HepG2 (cell line): ENCODE measurements around the gene GPS1. TPM values are rescaled to one million over a fixed set of nuclear protein-coding genes. Genes with fewer than 3 reads are reported as not detected.

ENCODE experiments used
- ATF7-NPFF ChIP-seq: sonication (generic); formaldehyde crosslinking; IDR thresholded peaks from 2 replicates; pipeline ENCODE4 v1.8.1; 2023; ENCODE audit warnings: mild to moderate bottlenecking, low read depth, missing genetic modification reagents, moderate library complexity
- CHCHD3 ChIP-seq: sonication (generic); formaldehyde crosslinking; IDR thresholded peaks from 2 replicates; pipeline ENCODE4 v1.8.0; 2022; ENCODE audit warnings: mild to moderate bottlenecking, missing genetic modification reagents, moderate library complexity
- DNMT3B ChIP-seq: conservative IDR thresholded peaks from 2 replicates; pipeline ENCODE4 v1.6.1; 2016; ENCODE audit warnings: missing biosample characterization, control low read depth
- GPN1 ChIP-seq: sonication (generic); formaldehyde crosslinking; IDR thresholded peaks from 2 replicates; pipeline ENCODE4 v1.5.1; 2020; ENCODE audit warnings: missing genetic modification reagents, borderline replicate concordance
- HMG20B ChIP-seq: conservative IDR thresholded peaks from 2 replicates; pipeline ENCODE4 v1.6.1; 2016; ENCODE audit warnings: missing genetic modification reagents, missing compliant biosample characterization
- KLF9 ChIP-seq: IDR thresholded peaks from 2 replicates; pipeline ENCODE4 v1.6.1; 2016; ENCODE audit warnings: low read depth
- PAWR ChIP-seq: sonication (generic); formaldehyde crosslinking; IDR thresholded peaks from 2 replicates; pipeline ENCODE4 v1.4.0; 2020; ENCODE audit warnings: missing genetic modification reagents, mild to moderate bottlenecking, borderline replicate concordance
- U2AF1 ChIP-seq: fragments of 200-400 bp; formaldehyde crosslinking; optimal IDR thresholded peaks from 2 replicates; pipeline ENCODE3; 2017; ENCODE audit warnings: mild to moderate bottlenecking, low read depth, low read length
- ZNF136 ChIP-seq: sonication (generic); formaldehyde crosslinking; IDR thresholded peaks from 2 replicates; pipeline ENCODE4 v1.8.1; 2022; ENCODE audit warnings: low read depth, mild to moderate bottlenecking, moderate library complexity, missing genetic modification reagents
- ZNF318 ChIP-seq: sonication (generic); formaldehyde crosslinking; IDR thresholded peaks from 2 replicates; pipeline ENCODE4 v1.4.0; 2020; ENCODE audit warnings: mild to moderate bottlenecking, missing genetic modification reagents
- ZNF337 ChIP-seq: sonication (generic); formaldehyde crosslinking; IDR thresholded peaks from 2 replicates; pipeline ENCODE4 v1.5.1; 2020; ENCODE audit warnings: missing genetic modification reagents, low read depth, mild to moderate bottlenecking, borderline replicate concordance
- ZNF740 ChIP-seq: sonication (generic); formaldehyde crosslinking; IDR thresholded peaks from 2 replicates; pipeline ENCODE4 v1.4.0; 2020; ENCODE audit warnings: missing genetic modification reagents
- polyA plus RNA-seq, 8 experiments: library from polyadenylated mRNA; depleted of rRNA in 3 of 8; stranded (reverse) in 7 of 8; unstranded in 1 of 8; fragments of >200 nt; fragmentation: Illumina TruSeq in 4 of 8; extraction: Trizol in 4 of 8; gene quantifications; 2 replicates each; pipeline versions ENCODE4 v1.2.1 to v1.2.3, GENCODE V29; 2011 to 2016; ENCODE audit warnings: low read depth in 4 of 8, missing spikeins in 1 of 8, mixed read lengths in 1 of 8; ENCODE audit not compliant: insufficient read depth in 1 of 8
- total RNA-seq, 5 experiments: library from RNA; depleted of rRNA; stranded (reverse); fragments of >200 nt; fragmentation: Illumina TruSeq; extraction: Trizol; gene quantifications; 2 replicates each; pipeline ENCODE4 v1.2.3, GENCODE V29; 2016; ENCODE audit warnings: low read depth in 1 of 5
- TF ChIP-seq, protein P1 (sequence below): IDR thresholded peaks from 2 replicates; pipeline ENCODE4 v1.6.1; 2016; ENCODE audit warnings: low read depth, control low read depth
- TF ChIP-seq, protein P2 (sequence below), 2 experiments: sonication (generic) in 1 of 2; formaldehyde crosslinking in 1 of 2; IDR thresholded peaks; 2 replicates each; pipeline versions ENCODE4 v1.4.0 to v1.6.1; 2018 to 2020; ENCODE audit warnings: missing genetic modification reagents in 2 of 2, borderline replicate concordance in 1 of 2, low read depth in 1 of 2, mild to moderate bottlenecking in 1 of 2, missing biosample characterization in 1 of 2
- TF ChIP-seq, protein P3 (sequence below): sonication (generic); formaldehyde crosslinking; IDR thresholded peaks from 2 replicates; pipeline ENCODE4 v1.4.0; 2020; ENCODE audit warnings: mild to moderate bottlenecking, missing genetic modification reagents

The GPS1 gene
- total and polyA plus RNA-seq, 2 of the 13 experiments (the other 11 are each of a cell fraction or from before 2014, with no cell fraction given), result 124 to 128 TPM

DNA sequence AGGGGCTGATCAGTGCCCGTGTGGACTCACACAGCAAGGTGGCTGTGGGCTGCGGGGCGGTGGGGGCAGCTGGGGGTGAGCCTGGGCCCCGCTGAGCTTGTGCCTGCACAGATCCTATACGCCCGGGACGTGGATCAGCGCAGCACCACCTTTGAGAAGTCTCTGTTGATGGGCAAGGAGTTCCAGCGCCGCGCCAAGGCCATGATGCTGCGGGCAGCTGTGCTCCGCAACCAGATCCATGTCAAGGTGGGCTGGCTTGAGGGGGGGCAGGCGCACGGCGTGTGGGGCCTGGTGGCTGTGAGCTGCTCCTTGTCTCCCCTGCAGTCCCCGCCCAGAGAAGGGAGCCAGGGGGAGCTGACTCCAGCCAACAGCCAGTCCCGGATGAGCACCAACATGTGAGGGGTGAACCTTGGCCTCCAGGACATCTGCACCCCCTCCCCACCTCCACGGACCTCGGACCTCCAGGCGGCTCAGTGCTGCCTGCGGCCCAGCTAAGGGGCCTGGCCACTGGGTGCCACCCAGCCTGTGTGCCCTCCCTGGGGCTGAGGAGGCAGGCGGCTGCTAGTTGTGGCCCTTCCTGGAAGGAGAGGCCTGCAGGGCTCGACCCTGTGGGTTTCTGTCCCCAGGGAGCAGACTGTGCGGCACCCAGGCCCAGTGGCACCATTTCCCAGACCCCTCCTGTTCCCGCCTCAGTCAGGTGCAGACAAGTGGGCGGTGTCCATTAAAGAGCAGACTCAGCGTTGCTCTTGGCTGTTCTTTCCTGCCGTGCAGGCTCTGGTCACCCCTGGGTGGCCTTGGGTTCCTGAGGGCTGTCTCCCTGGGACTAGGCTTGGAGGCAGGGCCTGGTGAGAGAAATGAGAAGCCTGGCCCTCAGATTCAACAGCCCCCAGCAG is 5.3 kb downstream of the GPS1 start (continued):
- TF ChIP-seq HMG20B (CRISPR knock-in tag) (no peak), CHCHD3 (CRISPR knock-in tag) (no peak), ZNF337 (CRISPR knock-in tag) (no peak), ZNF740 (CRISPR knock-in tag) (peak; percentile 95), U2AF1 (no peak), ZNF318 (CRISPR knock-in tag) (peak; percentile 22), DNMT3B (CRISPR knock-in tag) (no peak), ATF7-NPFF (no peak; the same call in 1 of the 2 replicates), GPN1 (CRISPR knock-in tag) (no peak), PAWR (CRISPR knock-in tag) (peak; percentile 70; the same call in 1 of the 2 replicates), ZNF136 (CRISPR knock-in tag) (no peak; the same call in 1 of the 2 replicates), KLF9 (CRISPR knock-in tag) (0 out of 2 replicates have a peak, but pooled peaks have one; percentile 49)
- TF ChIP-seq, protein P1, sequence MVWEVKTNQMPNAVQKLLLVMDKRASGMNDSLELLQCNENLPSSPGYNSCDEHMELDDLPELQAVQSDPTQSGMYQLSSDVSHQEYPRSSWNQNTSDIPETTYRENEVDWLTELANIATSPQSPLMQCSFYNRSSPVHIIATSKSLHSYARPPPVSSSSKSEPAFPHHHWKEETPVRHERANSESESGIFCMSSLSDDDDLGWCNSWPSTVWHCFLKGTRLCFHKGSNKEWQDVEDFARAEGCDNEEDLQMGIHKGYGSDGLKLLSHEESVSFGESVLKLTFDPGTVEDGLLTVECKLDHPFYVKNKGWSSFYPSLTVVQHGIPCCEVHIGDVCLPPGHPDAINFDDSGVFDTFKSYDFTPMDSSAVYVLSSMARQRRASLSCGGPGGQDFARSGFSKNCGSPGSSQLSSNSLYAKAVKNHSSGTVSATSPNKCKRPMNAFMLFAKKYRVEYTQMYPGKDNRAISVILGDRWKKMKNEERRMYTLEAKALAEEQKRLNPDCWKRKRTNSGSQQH (CRISPR knock-in tag), result no peak
- TF ChIP-seq, protein P2, sequence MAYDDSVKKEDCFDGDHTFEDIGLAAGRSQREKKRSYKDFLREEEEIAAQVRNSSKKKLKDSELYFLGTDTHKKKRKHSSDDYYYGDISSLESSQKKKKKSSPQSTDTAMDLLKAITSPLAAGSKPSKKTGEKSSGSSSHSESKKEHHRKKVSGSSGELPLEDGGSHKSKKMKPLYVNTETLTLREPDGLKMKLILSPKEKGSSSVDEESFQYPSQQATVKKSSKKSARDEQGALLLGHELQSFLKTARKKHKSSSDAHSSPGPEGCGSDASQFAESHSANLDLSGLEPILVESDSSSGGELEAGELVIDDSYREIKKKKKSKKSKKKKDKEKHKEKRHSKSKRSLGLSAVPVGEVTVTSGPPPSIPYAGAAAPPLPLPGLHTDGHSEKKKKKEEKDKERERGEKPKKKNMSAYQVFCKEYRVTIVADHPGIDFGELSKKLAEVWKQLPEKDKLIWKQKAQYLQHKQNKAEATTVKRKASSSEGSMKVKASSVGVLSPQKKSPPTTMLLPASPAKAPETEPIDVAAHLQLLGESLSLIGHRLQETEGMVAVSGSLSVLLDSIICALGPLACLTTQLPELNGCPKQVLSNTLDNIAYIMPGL (CRISPR knock-in tag; IDR thresholded peaks at IDR 0.05; ENCODE audit: borderline replicate concordance in 1 of 2, low read depth in 1 of 2), result peak; percentile 55 to 62; a peak in 3 of 4 replicates
- TF ChIP-seq, protein P3, sequence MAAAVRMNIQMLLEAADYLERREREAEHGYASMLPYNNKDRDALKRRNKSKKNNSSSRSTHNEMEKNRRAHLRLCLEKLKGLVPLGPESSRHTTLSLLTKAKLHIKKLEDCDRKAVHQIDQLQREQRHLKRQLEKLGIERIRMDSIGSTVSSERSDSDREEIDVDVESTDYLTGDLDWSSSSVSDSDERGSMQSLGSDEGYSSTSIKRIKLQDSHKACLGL (CRISPR knock-in tag), result no peak
